Measurements from ENCODE around the gene EPM2AIP1. TPM values are rescaled to one million over a fixed set of nuclear protein-coding genes. Genes with fewer than 3 reads are reported as not detected.
"Not testable (repeated sequence)": the region's sequence is repeated elsewhere in the genome, so short reads cannot be mapped to it uniquely, and the experiment has no call there.

Gene EPM2AIP1
- total and polyA plus RNA-seq, 7 donors, result 2.5 to 22.9 (median 12.3) TPM

GRCh38 chr3:36964331-36964730 is 28.6 kb downstream of the EPM2AIP1 start:
- WGBS, 3 donors, result 90 to 98% (median 91%) methylated on average over 1 of the region's 1 CpG
- H3K9me3 ChIP-seq, result no peaks in the 10 kb centered on the region
- no peak for TF ChIP-seq CTCF (IDR thresholded peaks at IDR 0.05)
- H3K4me3 ChIP-seq, result no peak overlapping the region
- ATAC-seq, result no peak
- DNase-seq, result no peak
- H3K4me1 ChIP-seq, result no peaks in the 10 kb centered on the region
- no peak overlapping the region for H3K27ac ChIP-seq
- H3K36me3 ChIP-seq (ENCODE audit: insufficient read depth in 1 of 2, low read depth in 1 of 2), result no peaks in the 10 kb centered on the region
- intact Hi-C loops (cut with DNase I), result no loop called here
- H3K27me3 ChIP-seq (ENCODE audit: insufficient read depth in 3 of 3, low read length in 2 of 3), result no peaks in the 10 kb centered on the region

- intact Hi-C loops (cut with DNase I), result not testable (repeated sequence)
- 96 to 98% (median 97%) methylated on average over 7 of the region's 7 CpGs for WGBS, 3 donors
Measured at GRCh38 chr3:36963008-36963407, 29.9 kb downstream of the EPM2AIP1 start.

GRCh38 chr3:36960502-36960901 is 32.4 kb downstream of the EPM2AIP1 start:
- WGBS, 3 donors, result 87 to 90% (median 88%) methylated on average over 4 of the region's 4 CpGs
- no peak for ATAC-seq
- H3K27ac ChIP-seq, result no peak overlapping the region
- DNase-seq, result no peak
- H3K4me1 ChIP-seq, result no peaks in the 10 kb centered on the region
- H3K9me3 ChIP-seq, result no peaks in the 10 kb centered on the region
- no peaks in the 10 kb centered on the region for H3K27me3 ChIP-seq (ENCODE audit: insufficient read depth in 3 of 3, low read length in 2 of 3)
- intact Hi-C loops (cut with DNase I), result no loop called here
- H3K4me3 ChIP-seq, result no peak overlapping the region
- no peaks in the 10 kb centered on the region for H3K36me3 ChIP-seq (ENCODE audit: insufficient read depth in 1 of 2, low read depth in 1 of 2)
- TF ChIP-seq CTCF (IDR thresholded peaks at IDR 0.05), result no peak

More at GRCh38 chr3:36963008-36963407, 29.9 kb downstream of the EPM2AIP1 start:
- DNase-seq; H3K27me3 ChIP-seq (ENCODE audit: insufficient read depth in 3 of 3, low read length in 2 of 3); ATAC-seq; H3K4me1 ChIP-seq; H3K36me3 ChIP-seq (ENCODE audit: insufficient read depth in 1 of 2, low read depth in 1 of 2); H3K9me3 ChIP-seq; H3K4me3 ChIP-seq; H3K27ac ChIP-seq: not testable (repeated sequence)

- Histone ChIP-seq H3K36me3 (ENCODE audit: insufficient read depth in 1 of 2, low read depth in 1 of 2) (no peaks in the 10 kb centered on the region), H3K27ac (no peak overlapping the region), H3K27me3 (ENCODE audit: insufficient read depth in 3 of 3, low read length in 2 of 3) (no peaks in the 10 kb centered on the region), H3K9me3 (no peaks in the 10 kb centered on the region), H3K4me3 (no peak overlapping the region), H3K4me1 (no peaks in the 10 kb centered on the region)
- DNase-seq (no peak), ATAC-seq (no peak)
- no peak for TF ChIP-seq CTCF (IDR thresholded peaks at IDR 0.05)
- intact Hi-C loops (cut with DNase I), result loop anchor here (2.0 to 5.0 kb wide), 2 partner anchors 227 to 233 kb away; no protein-coding TSS in a partner anchor
- WGBS, 3 donors, result 20 to 30% (median 25%) methylated on average over 2 of the region's 2 CpGs
Measured at GRCh38 chr3:36959821-36960220, 33.1 kb downstream of the EPM2AIP1 start.

- ATAC-seq (no peak), DNase-seq (no peak)
- Histone ChIP-seq H3K4me3 (no peak overlapping the region), H3K9me3 (no peaks in the 10 kb centered on the region), H3K4me1 (no peaks in the 10 kb centered on the region), H3K27me3 (ENCODE audit: insufficient read depth in 3 of 3, low read length in 2 of 3) (no peaks in the 10 kb centered on the region), H3K27ac (no peak overlapping the region), H3K36me3 (ENCODE audit: insufficient read depth in 1 of 2, low read depth in 1 of 2) (no peaks in the 10 kb centered on the region)
- TF ChIP-seq CTCF (IDR thresholded peaks at IDR 0.05), result no peak
- intact Hi-C loops (cut with DNase I), result loop anchor here (2.0 to 5.0 kb wide), 2 partner anchors 225 to 231 kb away; no protein-coding TSS in a partner anchor
- 61 to 65% (median 62%) methylated on average over 3 of the region's 3 CpGs for WGBS, 3 donors
Measured at GRCh38 chr3:36957862-36958686, 34.9 kb downstream of the EPM2AIP1 start.
